Tibial nerve (tissue), 4 donors: Measurements from ENCODE around the gene AQP11. TPM values are rescaled to one million over a fixed set of nuclear protein-coding genes. Genes with fewer than 3 reads are reported as not detected.
"Not testable (repeated sequence)": the region's sequence is repeated elsewhere in the genome, so short reads cannot be mapped to it uniquely, and the experiment has no call there.

Experiments used
- DNase-seq, 2 donors: peaks; one replicate each; pipeline ENCODE4 v3.0.0-alpha.2; 2019; ENCODE audit warnings: low spot score in 2 of 2
- H3K27ac ChIP-seq, 4 donors: fragments of 200-600 bp; sonication (generic) in 3 of 4; one replicate each; pipeline ENCODE4 v1.5.1; 2017 to 2019; ENCODE audit warnings: mild to moderate bottlenecking in 1 of 4
- H3K27me3 ChIP-seq, 2 donors: fragments of 200-600 bp; sonication (generic) in 1 of 2; one replicate each; pipeline versions ENCODE4 v1.5.1 to v1.6.0; 2017 to 2019
- H3K36me3 ChIP-seq, 3 donors: fragments of 200-600 bp; sonication (generic); one replicate each; pipeline ENCODE4 v1.5.1; 2018 to 2019
- H3K4me1 ChIP-seq, 4 donors: fragments of 200-600 bp; sonication (generic) in 3 of 4; one replicate each; pipeline ENCODE4 v1.5.1; 2017 to 2019
- H3K4me3 ChIP-seq, 4 donors: fragments of 200-600 bp; sonication (generic) in 3 of 4; one replicate each; pipeline ENCODE4 v1.5.1; 2017 to 2019; ENCODE audit warnings: mild to moderate bottlenecking in 1 of 4, moderate library complexity in 1 of 4
- H3K9me3 ChIP-seq, 4 donors: fragments of 200-600 bp; sonication (generic) in 3 of 4; one replicate each; pipeline ENCODE4 v1.5.1; 2017 to 2019
- EP300 ChIP-seq, 2 donors: sonication (generic); formaldehyde crosslinking; IDR thresholded peaks; one replicate each; pipeline ENCODE4 v1.6.1; 2017; ENCODE audit warnings: antibody characterized with exemption in 2 of 2, mild to moderate bottlenecking in 1 of 2
- POLR2A ChIP-seq, 2 donors: fragments of 450-650 bp; IDR thresholded peaks; one replicate each; pipeline ENCODE4 v1.6.1; 2017; ENCODE audit warnings: antibody characterized with exemption in 2 of 2, mild to moderate bottlenecking in 2 of 2, moderate library complexity in 2 of 2
- WGBS, 2 donors: methylation state at CpG; one replicate each; pipeline ENCODE4 v1.1.5; 2018; 5-methylcytosine and 5-hydroxymethylcytosine counted together
- total RNA-seq, 4 donors: library from RNA; depleted of rRNA; stranded (reverse); fragments of >200 nt; gene quantifications; one replicate each; pipeline ENCODE4 v1.1.0, GENCODE V29; 2016
- TF ChIP-seq, protein P1 (sequence below), 5 experiments: fragments of 200-600 bp in 3 of 5; fragments of 450-650 bp in 2 of 5; sonication (generic) in 3 of 5; IDR thresholded peaks; one replicate each; pipeline ENCODE4 v1.5.1; 2016 to 2019; ENCODE audit warnings: antibody characterized with exemption in 5 of 5, mild to moderate bottlenecking in 3 of 5, moderate library complexity in 2 of 5

AQP11 gene
- total RNA-seq, 4 donors from 2014 or later = 0.78 to 3.3 (median 1.6) TPM

DNA sequence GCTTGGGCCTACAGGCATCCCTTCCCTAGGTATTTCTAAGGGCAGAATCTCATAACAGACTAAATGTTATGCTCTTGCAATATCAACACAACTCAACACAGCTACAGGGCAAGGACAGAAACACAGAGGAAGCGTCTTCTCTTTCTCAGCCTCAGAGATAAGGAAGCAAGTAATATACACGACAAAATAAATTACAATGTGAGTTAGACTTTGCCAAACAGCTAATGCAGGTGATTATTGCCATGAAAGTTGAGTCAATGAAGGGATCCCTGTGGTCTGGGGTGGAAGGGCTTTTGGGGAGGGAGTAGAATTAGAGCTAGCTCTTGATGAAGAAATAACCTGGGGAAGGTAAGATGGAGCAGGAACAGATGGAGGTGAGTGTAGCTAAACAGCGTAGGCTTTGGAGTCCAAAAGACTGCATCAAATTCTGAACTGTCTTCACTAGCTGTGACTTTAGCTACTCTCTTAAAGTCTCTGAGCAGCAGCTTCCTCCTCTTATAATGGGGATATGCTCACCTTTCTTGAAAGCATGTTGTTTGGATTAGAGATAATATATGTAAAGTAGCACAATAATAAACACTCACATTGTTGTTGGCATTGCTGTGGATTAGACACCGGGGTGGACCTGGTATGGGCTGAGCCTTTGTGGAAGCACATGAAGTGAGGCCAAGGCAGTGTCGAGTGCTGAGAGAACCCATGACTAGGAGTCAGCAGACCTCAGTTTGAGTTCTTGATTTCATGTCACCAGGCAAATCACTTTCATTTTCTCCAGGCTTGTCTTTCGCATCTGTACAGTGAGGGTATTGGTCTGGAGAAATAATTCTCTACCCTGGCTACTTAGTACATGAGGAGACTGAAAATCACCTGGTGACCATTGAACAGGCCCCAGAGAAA is 41.0 kb upstream of the AQP11 start:
- TF ChIP-seq EP300 (IDR thresholded peaks at IDR 0.05) (no peak), POLR2A (IDR thresholded peaks at IDR 0.05) (no peak)
- TF ChIP-seq, protein P1, sequence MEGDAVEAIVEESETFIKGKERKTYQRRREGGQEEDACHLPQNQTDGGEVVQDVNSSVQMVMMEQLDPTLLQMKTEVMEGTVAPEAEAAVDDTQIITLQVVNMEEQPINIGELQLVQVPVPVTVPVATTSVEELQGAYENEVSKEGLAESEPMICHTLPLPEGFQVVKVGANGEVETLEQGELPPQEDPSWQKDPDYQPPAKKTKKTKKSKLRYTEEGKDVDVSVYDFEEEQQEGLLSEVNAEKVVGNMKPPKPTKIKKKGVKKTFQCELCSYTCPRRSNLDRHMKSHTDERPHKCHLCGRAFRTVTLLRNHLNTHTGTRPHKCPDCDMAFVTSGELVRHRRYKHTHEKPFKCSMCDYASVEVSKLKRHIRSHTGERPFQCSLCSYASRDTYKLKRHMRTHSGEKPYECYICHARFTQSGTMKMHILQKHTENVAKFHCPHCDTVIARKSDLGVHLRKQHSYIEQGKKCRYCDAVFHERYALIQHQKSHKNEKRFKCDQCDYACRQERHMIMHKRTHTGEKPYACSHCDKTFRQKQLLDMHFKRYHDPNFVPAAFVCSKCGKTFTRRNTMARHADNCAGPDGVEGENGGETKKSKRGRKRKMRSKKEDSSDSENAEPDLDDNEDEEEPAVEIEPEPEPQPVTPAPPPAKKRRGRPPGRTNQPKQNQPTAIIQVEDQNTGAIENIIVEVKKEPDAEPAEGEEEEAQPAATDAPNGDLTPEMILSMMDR (IDR thresholded peaks at IDR 0.05) = peak in 1 of 5 experiments; percentile 4
- no peaks in the 10 kb centered on the region for H3K27me3 ChIP-seq
- H3K36me3 ChIP-seq = no peaks in the 10 kb centered on the region
- DNase-seq = no peak
- peaks cover 0 to 9% (median 0%) of the 10 kb centered on the region in 4 donors for H3K4me1 ChIP-seq
- H3K27ac ChIP-seq = no peak overlapping the region
- WGBS, 2 donors = 79 to 83% methylated on average over 6 of the region's 6 CpGs
- no peaks in the 10 kb centered on the region for H3K9me3 ChIP-seq
- no peak overlapping the region for H3K4me3 ChIP-seq

DNA sequence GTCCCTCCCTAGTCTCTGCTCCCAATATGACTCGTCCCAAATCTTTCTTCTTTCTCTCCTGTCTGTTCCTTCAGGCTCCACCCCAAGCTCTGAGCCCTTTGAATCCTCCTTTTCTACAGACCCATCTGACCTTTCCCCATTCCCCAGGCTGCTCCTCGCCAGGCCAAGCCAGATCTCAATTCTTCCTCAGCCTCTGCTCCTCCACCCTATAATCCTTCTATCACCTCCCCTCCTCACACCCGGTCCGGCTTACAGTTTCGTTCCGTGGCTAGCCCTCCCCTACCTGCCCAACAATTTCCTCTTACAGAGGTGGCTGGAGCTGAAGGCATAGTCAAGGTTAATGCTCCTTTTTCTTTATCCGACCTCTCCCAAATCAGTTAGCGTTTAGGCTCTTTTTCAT is 38.3 kb upstream of the AQP11 start:
- not testable (repeated sequence) for DNase-seq, H3K27ac ChIP-seq, H3K4me3 ChIP-seq, H3K27me3 ChIP-seq, H3K36me3 ChIP-seq, H3K9me3 ChIP-seq, H3K4me1 ChIP-seq
- 87 to 88% methylated on average over 8 of the region's 8 CpGs for WGBS, 2 donors

DNA sequence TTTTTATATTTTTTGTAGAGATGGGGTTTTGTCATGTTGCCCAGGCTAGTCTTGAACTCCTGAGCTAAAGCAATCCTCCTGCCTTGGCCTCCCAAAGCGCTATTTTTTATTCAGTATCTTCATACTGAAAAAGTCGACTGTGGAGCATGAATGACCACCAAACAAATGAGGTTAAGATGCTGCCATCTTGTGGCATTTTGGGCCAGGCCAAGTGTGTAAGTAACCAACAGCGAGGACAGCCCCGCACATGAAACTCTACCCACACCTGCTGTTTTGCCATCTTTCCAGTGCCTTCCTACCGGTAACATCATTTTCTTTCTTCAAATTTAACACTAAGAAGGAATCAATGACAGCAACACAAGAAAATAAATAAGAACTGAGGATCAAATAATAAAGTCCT is 32.2 kb upstream of the AQP11 start:
- no peak for TF ChIP-seq POLR2A (IDR thresholded peaks at IDR 0.05)
- no peak for TF ChIP-seq EP300 (IDR thresholded peaks at IDR 0.05)
- TF ChIP-seq, protein P1 (IDR thresholded peaks at IDR 0.05) = no peak
- Histone ChIP-seq H3K4me1 (no peaks in the 10 kb centered on the region), H3K9me3 (peaks cover 0 to under 1% (median 0%) of the 10 kb centered on the region in 4 donors), H3K4me3 (no peak overlapping the region), H3K27ac (no peak overlapping the region), H3K36me3 (no peaks in the 10 kb centered on the region), H3K27me3 (no peaks in the 10 kb centered on the region)
- no peak for DNase-seq
- 68 to 75% methylated on average over 5 of the region's 5 CpGs for WGBS, 2 donors

DNA sequence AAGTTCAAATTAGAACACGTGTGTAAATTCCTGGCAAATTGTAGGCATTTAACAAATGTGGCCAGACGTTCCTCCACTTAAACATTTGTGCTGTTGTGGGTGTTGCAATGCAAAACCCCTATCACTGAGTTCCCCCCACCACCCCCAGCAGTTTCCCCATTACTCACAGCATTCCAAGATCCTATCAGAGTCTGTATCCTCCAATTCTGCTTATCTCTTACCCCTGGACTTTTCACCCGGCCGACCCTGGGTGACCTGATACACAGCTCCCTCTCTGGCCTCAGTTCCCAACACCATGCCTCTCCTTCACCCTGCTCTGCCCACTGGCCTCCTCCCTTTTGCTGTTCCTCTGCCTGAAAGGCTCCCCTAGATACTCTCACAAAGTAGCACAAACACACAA is 31.4 kb upstream of the AQP11 start:
- Histone ChIP-seq H3K4me3 (no peak overlapping the region), H3K27me3 (no peaks in the 10 kb centered on the region), H3K27ac (no peak overlapping the region), H3K36me3 (no peaks in the 10 kb centered on the region), H3K4me1 (no peaks in the 10 kb centered on the region), H3K9me3 (peaks cover 0 to 7% (median 0%) of the 10 kb centered on the region in 4 donors)
- TF ChIP-seq EP300 (IDR thresholded peaks at IDR 0.05) = no peak
- TF ChIP-seq, protein P1 (IDR thresholded peaks at IDR 0.05) = no peak
- no peak for TF ChIP-seq POLR2A (IDR thresholded peaks at IDR 0.05)
- WGBS, 2 donors = 60 to 68% methylated on average over 4 of the region's 4 CpGs
- no peak for DNase-seq

DNA sequence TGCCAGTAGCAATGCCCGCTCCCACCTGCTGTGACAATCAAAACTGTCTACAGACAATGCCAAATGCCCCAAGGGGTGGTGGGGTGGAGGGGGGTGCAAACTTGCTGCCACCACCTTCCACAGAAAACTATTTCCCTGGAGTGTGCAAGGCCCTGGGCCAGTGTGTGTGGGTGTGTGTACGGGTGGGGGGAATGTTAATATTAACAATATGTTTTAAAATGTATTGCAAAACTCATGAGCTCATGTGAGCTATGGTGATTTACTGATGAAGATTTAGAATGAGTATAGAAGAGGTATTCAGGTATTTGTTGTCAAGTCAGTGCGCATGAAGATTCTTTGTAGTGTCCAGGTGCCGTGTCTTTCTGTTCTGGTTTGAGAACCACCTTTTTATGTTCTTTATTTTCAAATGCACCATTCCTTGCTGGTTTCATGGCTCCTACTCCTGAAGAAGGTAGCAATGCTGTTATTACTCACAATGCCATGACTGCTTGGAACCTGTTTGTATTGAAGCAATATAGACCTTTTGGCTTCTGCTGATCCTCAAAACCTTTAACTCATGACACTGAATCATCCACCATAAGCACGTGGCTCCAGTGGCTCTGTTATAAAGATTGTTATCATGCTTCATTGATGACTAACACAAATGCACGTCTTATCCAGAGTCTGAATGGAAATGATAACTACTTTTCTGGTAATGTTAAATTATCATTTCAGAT is 29.9 kb upstream of the AQP11 start:
- no peaks in the 10 kb centered on the region for H3K27me3 ChIP-seq
- H3K36me3 ChIP-seq = no peaks in the 10 kb centered on the region
- no peaks in the 10 kb centered on the region for H3K4me1 ChIP-seq
- no peak for DNase-seq
- WGBS, 2 donors = 64 to 73% methylated on average over 6 of the region's 6 CpGs
- TF ChIP-seq, protein P1 (IDR thresholded peaks at IDR 0.05) = no peak
- TF ChIP-seq POLR2A (IDR thresholded peaks at IDR 0.05) (no peak), EP300 (IDR thresholded peaks at IDR 0.05) (no peak)
- H3K9me3 ChIP-seq = peaks cover 0 to 17% (median 0%) of the 10 kb centered on the region in 4 donors
- no peak overlapping the region for H3K4me3 ChIP-seq
- H3K27ac ChIP-seq = no peak overlapping the region
